GM18870 (cell line): ENCODE data around the gene ZNF184.
A peak's percentile ranks its signal among the peaks of the same experiment; 100 is the strongest.

Source experiments
- ATAC-seq: cut with Tn5 transposase; IDR thresholded peaks from one replicate; pipeline ENCODE4 v1.9.1; 2021; ENCODE audit warnings: moderate library complexity; ENCODE audit not compliant: unreplicated experiment

The ZNF184 gene

GRCh38 chr6:27479319-27480182 is 6.6 kb upstream of the ZNF184 start:
- ATAC-seq, result peak; percentile 53

- ATAC-seq, result peak; percentile 44
Observed at GRCh38 chr6:27478706-27479318, 5.9 kb upstream of the ZNF184 start.

GRCh38 chr6:27478141-27478705 is 5.3 kb upstream of the ZNF184 start:
- ATAC-seq, result peak; percentile 7

GRCh38 chr6:27477318-27478013 is 4.6 kb upstream of the ZNF184 start:
- no peak for ATAC-seq

GRCh38 chr6:27476090-27476489 is 3.2 kb upstream of the ZNF184 start:
- no peak for ATAC-seq

- no peak for ATAC-seq
Observed at GRCh38 chr6:27474672-27475071, 1.8 kb upstream of the ZNF184 start.

- no peak for ATAC-seq
Observed at GRCh38 chr6:27474172-27474465, 1.2 kb upstream of the ZNF184 start.

- ATAC-seq, result peak; percentile 35
Observed at GRCh38 chr6:27472182-27472616, 706 bp downstream of the ZNF184 start.

GRCh38 chr6:27471365-27472115 is 1.4 kb downstream of the ZNF184 start:
- no peak for ATAC-seq

GRCh38 chr6:27470023-27470422 is 2.9 kb downstream of the ZNF184 start:
- ATAC-seq, result no peak

GRCh38 chr6:27468334-27468733 is 4.6 kb downstream of the ZNF184 start:
- no peak for ATAC-seq

GRCh38 chr6:27452496-27452897 is 20.4 kb downstream of the ZNF184 start:
- ATAC-seq, result no peak

- no peak for ATAC-seq
Observed at GRCh38 chr6:27451660-27452390, 21.1 kb downstream of the ZNF184 start.

- ATAC-seq, result no peak
Observed at GRCh38 chr6:27448456-27448855, 24.4 kb downstream of the ZNF184 start.

- no peak for ATAC-seq
Observed at GRCh38 chr6:27442932-27443331, 30.0 kb downstream of the ZNF184 start.

GRCh38 chr6:27441001-27441400 is 31.9 kb downstream of the ZNF184 start:
- no peak for ATAC-seq

GRCh38 chr6:27439371-27439770 is 33.5 kb downstream of the ZNF184 start:
- no peak for ATAC-seq

- no peak for ATAC-seq
Observed at GRCh38 chr6:27433714-27434113, 39.2 kb downstream of the ZNF184 start.

- ATAC-seq, result no peak
Observed at GRCh38 chr6:27428966-27429365, 43.9 kb downstream of the ZNF184 start.

- ATAC-seq, result no peak
Observed at GRCh38 chr6:27428502-27428901, 44.4 kb downstream of the ZNF184 start.
